HL-60 (cell line): Measurements from ENCODE around the gene MPP2.

Experiments used
- TF ChIP-seq, protein P1 (sequence below): IDR thresholded peaks from one replicate; pipeline ENCODE4 v1.5.1; 2011; ENCODE audit warnings: low read length, control low read depth, inconsistent platforms; ENCODE audit not compliant: insufficient read depth
- TF ChIP-seq, protein P2 (sequence below): IDR thresholded peaks from 2 replicates; pipeline ENCODE4 v1.6.1; 2012; ENCODE audit warnings: low read depth; ENCODE audit not compliant: insufficient replicate concordance

DNA sequence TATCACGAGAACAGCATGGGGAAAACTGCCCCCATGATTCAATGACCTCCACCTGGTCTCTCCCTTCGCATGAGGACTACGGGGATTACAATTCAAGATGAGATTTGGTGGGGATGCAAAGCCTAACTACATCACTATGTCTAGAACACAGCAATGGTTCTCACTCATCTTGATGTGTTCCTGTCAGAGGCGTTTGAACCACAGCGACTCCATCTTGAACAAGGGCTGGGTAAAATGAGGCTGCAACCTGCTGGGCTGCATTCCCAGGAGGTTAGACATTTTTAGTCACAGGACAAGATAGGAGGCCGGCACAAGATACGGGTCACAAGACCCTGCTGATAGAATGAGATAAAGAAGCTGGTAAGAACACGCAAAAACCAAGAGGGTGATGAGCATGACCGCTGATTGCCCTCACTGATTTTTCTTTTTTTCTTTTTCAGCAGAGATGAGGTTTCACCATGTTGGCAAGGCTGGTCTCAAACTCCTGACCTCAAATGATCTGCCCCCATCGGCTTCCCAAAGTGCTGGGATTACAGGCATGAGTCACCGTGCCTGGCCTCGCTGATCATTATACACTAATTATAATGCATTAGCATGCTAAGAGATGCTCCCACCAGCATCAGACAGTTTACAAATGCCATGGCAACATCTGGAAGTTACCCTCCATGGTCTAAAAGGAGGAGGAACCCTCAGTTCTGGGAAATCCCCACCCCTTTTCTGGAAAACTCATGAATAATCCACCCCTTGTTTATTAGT is 37.9 kb upstream of the MPP2 start:
- TF ChIP-seq, protein P1, sequence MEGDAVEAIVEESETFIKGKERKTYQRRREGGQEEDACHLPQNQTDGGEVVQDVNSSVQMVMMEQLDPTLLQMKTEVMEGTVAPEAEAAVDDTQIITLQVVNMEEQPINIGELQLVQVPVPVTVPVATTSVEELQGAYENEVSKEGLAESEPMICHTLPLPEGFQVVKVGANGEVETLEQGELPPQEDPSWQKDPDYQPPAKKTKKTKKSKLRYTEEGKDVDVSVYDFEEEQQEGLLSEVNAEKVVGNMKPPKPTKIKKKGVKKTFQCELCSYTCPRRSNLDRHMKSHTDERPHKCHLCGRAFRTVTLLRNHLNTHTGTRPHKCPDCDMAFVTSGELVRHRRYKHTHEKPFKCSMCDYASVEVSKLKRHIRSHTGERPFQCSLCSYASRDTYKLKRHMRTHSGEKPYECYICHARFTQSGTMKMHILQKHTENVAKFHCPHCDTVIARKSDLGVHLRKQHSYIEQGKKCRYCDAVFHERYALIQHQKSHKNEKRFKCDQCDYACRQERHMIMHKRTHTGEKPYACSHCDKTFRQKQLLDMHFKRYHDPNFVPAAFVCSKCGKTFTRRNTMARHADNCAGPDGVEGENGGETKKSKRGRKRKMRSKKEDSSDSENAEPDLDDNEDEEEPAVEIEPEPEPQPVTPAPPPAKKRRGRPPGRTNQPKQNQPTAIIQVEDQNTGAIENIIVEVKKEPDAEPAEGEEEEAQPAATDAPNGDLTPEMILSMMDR: no peak
- TF ChIP-seq, protein P2, sequence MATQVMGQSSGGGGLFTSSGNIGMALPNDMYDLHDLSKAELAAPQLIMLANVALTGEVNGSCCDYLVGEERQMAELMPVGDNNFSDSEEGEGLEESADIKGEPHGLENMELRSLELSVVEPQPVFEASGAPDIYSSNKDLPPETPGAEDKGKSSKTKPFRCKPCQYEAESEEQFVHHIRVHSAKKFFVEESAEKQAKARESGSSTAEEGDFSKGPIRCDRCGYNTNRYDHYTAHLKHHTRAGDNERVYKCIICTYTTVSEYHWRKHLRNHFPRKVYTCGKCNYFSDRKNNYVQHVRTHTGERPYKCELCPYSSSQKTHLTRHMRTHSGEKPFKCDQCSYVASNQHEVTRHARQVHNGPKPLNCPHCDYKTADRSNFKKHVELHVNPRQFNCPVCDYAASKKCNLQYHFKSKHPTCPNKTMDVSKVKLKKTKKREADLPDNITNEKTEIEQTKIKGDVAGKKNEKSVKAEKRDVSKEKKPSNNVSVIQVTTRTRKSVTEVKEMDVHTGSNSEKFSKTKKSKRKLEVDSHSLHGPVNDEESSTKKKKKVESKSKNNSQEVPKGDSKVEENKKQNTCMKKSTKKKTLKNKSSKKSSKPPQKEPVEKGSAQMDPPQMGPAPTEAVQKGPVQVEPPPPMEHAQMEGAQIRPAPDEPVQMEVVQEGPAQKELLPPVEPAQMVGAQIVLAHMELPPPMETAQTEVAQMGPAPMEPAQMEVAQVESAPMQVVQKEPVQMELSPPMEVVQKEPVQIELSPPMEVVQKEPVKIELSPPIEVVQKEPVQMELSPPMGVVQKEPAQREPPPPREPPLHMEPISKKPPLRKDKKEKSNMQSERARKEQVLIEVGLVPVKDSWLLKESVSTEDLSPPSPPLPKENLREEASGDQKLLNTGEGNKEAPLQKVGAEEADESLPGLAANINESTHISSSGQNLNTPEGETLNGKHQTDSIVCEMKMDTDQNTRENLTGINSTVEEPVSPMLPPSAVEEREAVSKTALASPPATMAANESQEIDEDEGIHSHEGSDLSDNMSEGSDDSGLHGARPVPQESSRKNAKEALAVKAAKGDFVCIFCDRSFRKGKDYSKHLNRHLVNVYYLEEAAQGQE: no peak
